Epithelial cell of prostate (primary cell): ENCODE data around the gene MYL6.

ENCODE experiments used
- DNase-seq: peaks from one replicate; pipeline ENCODE4 v3.0.0-alpha.2; 2011; ENCODE audit warnings: low read depth, low spot score
- H3K27ac ChIP-seq: fragments of 450-650 bp; 2 replicates; pipeline ENCODE4 v1.5.1; 2017; ENCODE audit warnings: mild to moderate bottlenecking

MYL6 gene

DNA sequence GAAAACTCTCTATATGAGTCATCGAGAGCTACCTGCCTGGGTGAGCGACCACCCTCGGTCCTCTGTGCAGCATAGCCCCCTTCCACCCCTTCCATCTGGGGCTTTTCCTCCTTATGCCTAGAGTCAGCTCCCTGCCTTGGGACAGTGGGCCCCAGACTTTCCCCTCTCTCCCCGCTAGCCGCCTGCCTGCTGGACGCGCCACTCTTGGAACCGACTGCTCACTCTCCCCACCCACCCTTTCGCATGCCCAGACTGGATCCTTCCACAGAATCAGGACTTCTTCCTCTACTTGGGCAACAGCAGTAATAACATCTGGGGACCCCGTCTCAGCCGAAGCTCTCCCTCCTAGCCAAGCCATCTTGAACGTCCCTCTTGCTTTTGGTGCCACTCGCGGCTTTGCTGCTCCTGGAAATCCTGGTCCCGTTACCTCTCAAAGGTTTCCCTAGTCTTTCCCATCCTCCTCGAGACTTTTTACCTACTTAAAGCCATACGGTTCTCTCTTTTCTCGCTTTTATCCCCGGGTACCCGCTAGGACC is 29.4 kb upstream of the MYL6 start:
- DNase-seq = no peak
- peak overlapping the region; percentile 81 for H3K27ac ChIP-seq

- no peak for DNase-seq
- peak overlapping the region; percentile 81 for H3K27ac ChIP-seq
Observed at GRCh38 chr12:56129206-56129941, 28.8 kb upstream of the MYL6 start.

- H3K27ac ChIP-seq = no peak overlapping the region
- DNase-seq = no peak
Observed at GRCh38 chr12:56129942-56130495, 28.1 kb upstream of the MYL6 start.

- H3K27ac ChIP-seq = no peak overlapping the region
Observed at GRCh38 chr12:56130876-56131275, 27.3 kb upstream of the MYL6 start.

DNA sequence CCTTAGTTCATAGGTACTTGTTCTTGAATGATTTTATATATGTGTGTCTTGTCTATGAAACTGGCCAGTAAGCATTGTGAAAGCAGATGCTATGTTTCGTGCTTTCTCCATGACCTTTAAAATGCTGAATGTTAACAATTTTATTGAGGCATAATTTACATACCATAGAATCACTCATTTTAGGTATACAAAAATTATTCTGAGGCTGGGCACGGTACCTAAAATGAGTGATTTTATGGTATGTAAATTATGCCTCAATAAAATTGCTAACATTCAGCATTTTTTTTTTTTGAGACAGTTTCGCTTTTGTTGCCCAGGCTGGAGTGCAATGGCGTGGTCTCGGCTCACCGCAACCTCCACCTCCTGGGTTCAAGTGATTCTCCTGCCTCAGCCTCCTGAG is 23.3 kb upstream of the MYL6 start:
- DNase-seq = no peak
- H3K27ac ChIP-seq = no peak overlapping the region

More at GRCh38 chr12:56130876-56131275, 27.3 kb upstream of the MYL6 start:
- DNase-seq = no peak

GRCh38 chr12:56137853-56138571 is 20.1 kb upstream of the MYL6 start:
- no peak for DNase-seq
- H3K27ac ChIP-seq = no peak overlapping the region

DNA sequence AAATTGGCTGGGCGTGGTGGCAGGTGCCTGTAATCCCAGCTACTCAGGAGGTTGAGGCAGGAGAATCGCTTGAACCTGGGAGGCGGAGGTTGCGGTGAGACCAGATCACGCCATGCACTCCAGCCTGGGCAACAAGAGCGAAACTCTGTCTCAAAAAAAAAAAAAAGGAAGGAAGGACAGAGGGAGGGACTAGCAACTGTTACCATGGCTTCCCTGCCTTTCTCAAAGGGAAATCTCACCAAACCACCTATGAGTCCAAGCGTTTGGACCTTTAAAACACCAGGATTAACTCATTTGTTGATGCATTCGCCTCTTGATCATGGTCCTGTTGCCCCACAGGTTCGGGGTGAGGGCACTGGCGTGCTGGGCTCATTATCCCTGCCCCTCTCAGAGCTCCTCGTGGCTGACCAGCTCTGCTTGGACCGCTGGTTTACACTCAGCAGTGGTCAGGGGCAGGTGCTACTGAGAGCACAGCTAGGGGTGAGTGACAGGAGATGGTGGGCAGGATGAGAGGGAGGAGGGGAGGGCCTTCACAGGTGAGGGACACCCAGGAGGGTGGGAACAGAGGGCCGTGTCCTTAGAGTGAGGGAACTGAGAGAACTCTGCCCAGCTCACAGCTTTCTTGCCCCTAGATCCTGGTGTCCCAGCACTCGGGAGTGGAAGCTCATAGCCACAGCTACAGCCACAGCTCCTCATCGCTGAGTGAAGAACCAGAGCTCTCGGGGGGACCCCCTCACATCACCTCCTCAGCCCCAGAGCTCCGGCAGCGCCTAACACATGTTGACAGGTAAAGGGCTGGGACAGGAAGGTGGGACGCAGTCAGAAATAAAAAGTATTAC is 16.0 kb upstream of the MYL6 start:
- DNase-seq = no peak
- no peak overlapping the region for H3K27ac ChIP-seq

- H3K27ac ChIP-seq = no peak overlapping the region
- no peak for DNase-seq
Observed at GRCh38 chr12:56143217-56143616, 14.9 kb upstream of the MYL6 start.

DNA sequence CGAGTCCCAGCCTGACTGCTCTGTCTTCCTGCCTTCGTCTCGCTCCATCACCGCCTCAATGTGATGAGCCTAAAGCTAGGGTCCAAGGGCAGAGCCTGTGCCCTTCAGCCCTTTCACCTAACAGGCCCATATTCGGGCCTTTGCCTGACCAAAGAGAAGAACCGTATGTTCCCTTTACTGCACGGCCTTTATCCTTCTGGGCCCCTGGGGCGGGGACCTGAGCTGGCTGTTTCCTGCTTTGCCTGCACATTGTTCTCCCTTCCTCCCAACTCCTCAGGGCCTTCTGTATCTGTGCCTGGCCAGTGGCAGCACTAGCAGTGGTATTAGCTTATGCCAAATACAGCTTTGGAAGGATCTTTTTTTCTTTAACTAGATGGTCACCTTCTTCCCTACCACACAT is 14.3 kb upstream of the MYL6 start:
- no peak overlapping the region for H3K27ac ChIP-seq
- no peak for DNase-seq

DNA sequence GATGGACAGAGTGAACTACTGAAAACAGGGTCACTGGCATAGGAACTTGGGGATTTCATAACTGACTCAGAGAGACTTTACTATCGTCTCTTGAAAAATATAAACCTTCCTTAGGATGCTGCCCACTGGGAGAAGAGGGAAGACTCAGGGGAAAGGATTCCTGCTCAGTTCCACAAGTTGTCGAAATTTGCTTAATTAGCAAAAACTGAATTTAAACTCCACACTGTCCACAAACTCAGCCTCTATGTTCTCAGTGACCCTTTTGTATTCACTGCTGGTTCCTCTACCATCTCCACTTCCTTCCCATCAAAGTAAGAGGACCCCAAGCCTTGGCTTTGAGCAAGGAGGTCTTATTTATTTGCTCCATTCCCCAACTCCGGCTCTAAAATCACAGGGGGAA is 12.9 kb upstream of the MYL6 start:
- DNase-seq = no peak
- H3K27ac ChIP-seq = no peak overlapping the region

GRCh38 chr12:56146492-56147460 is 11.4 kb upstream of the MYL6 start:
- H3K27ac ChIP-seq = no peak overlapping the region
- DNase-seq = no peak

DNA sequence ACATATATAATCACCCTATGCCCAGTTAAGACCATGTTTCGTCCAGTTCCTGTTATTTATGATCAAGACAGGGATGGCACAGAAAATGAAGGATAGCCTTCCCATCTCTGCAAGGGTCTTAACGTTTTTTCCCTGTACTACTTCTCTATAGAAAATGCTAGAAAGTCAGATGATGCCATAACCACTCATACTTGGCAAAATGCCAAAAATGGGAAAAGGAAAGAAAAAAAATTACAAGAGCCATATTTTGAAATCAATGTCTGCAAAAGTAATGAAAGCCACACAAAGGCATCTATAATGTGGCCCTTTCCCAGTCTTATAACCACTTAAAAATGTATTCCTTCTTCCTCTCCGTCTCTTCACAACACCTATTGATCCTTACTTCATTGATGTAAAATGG is 7.6 kb upstream of the MYL6 start:
- no peak overlapping the region for H3K27ac ChIP-seq
- DNase-seq = no peak

DNA sequence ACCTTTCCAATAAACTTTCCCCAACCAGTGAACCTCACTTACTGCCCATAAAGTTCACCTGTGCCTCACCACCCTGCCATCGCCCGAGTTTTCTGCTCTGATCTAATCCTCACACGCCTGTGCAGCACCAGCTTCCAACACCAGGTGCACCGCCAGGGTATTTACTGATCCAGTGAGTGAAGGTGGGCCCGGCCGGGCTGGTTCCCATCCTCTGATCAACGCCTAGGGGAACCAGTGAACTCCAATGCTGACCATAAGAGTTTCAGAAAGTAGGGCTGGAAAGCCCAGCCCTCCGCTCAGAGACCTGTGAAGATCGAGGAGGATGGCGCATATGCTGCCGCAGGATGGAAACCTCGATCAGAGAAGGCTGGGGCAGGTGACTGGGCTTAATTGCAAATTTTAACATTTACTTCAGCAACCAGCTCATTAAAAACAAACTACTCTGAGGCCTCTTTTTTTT is 6.5 kb upstream of the MYL6 start:
- peak overlapping the region; percentile 86 for H3K27ac ChIP-seq
- DNase-seq = no peak

- peak; percentile 46 for DNase-seq
Observed at GRCh38 chr12:56152132-56152755, 5.9 kb upstream of the MYL6 start, which contains the start of gene MYL6B. TSS of gene MYL6B (plus strand) at chr12:56152587. CDS start at chr12:56153919, 1,332 bp downstream.

GRCh38 chr12:56152756-56153677 is 5.1 kb upstream of the MYL6 start:
- no peak for DNase-seq
- H3K27ac ChIP-seq = peak overlapping the region; percentile 86

More at GRCh38 chr12:56152132-56152755, 5.9 kb upstream of the MYL6 start, which contains the start of gene MYL6B:
- peak within 1 kb of the TSS; percentile 86 for H3K27ac ChIP-seq

- H3K27ac ChIP-seq = no peak overlapping the region
- no peak for DNase-seq
Observed at GRCh38 chr12:56153678-56154065, 4.5 kb upstream of the MYL6 start.

DNA sequence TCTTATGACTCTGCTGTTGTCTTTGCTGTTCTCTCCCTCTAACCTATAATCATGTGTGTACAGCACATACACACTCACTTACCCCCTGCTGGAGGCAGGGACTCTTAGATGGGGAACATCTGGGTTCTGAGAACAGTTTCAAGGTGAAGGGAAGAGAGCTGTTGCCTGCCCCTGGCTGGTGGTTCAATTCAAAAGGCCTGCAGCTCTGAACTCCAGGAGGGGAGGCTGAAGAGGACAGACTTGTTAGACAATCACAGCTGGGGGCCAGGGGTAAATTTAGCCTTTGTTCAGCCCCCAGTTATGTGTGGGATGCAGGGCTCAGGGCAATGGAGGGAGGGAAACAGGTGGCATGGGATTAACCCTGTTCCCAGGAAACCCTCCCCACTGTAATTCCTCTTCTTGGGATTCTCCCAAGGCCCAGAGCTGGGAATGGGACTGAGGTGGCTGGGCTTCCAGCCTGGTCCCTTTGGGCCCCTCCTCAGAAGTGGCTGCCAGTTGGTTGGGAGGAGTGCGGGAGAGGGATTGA is 3.9 kb upstream of the MYL6 start:
- no peak overlapping the region for H3K27ac ChIP-seq
- DNase-seq = no peak
